GM19351 (cell line): ENCODE data around the gene CARTPT.

ENCODE experiments used
- ATAC-seq: cut with Tn5 transposase; IDR thresholded peaks from one replicate; pipeline ENCODE4 v1.9.1; 2021; ENCODE audit warnings: mild to moderate bottlenecking, moderate library complexity; ENCODE audit not compliant: unreplicated experiment

CARTPT gene

GRCh38 chr5:71734141-71734540, 15.1 kb downstream of the CARTPT start:
- no peak for ATAC-seq

- ATAC-seq: no peak
Measured at GRCh38 chr5:71737931-71738539, 19.0 kb downstream of the CARTPT start.

GRCh38 chr5:71738662-71739361, 19.7 kb downstream of the CARTPT start:
- peak; percentile 40 for ATAC-seq

GRCh38 chr5:71740015-71740753, 21.1 kb downstream of the CARTPT start:
- ATAC-seq: peak; percentile 97

- no peak for ATAC-seq
Measured at GRCh38 chr5:71743155-71743554, 24.1 kb downstream of the CARTPT start.

- no peak for ATAC-seq
Measured at GRCh38 chr5:71744009-71744790, 25.1 kb downstream of the CARTPT start.

- ATAC-seq: no peak
Measured at GRCh38 chr5:71747182-71747581, 28.1 kb downstream of the CARTPT start.

- no peak for ATAC-seq
Measured at GRCh38 chr5:71748360-71748759, 29.3 kb downstream of the CARTPT start.

- ATAC-seq: no peak
Measured at GRCh38 chr5:71751422-71751821, 32.3 kb downstream of the CARTPT start.

- ATAC-seq: no peak
Measured at GRCh38 chr5:71752441-71753190, 33.5 kb downstream of the CARTPT start.

- ATAC-seq: peak; percentile 100
Measured at GRCh38 chr5:71757590-71758543, 38.8 kb downstream of the CARTPT start.

- no peak for ATAC-seq
Measured at GRCh38 chr5:71762826-71763225, 43.8 kb downstream of the CARTPT start.

GRCh38 chr5:71767661-71768060, 48.6 kb downstream of the CARTPT start:
- ATAC-seq: no peak

GRCh38 chr5:71769287-71769686, 50.2 kb downstream of the CARTPT start:
- no peak for ATAC-seq

GRCh38 chr5:71770381-71770780, 51.3 kb downstream of the CARTPT start:
- ATAC-seq: no peak
